Activated naive CD4-positive, alpha-beta T cell treated with anti-CD3 and anti-CD28 coated beads, Interleukin-2, amount 50 U/mL, for 24 hours (primary cell): ENCODE results near the gene TRIL.

Experiments used
- H3K27ac Mint-ChIP-seq: one replicate; pipeline ENCODE4 v1.8.0; 2021; ENCODE audit warnings: mild to moderate bottlenecking, mixed read lengths
- H3K27me3 Mint-ChIP-seq: one replicate; pipeline ENCODE4 v1.8.0; 2021; ENCODE audit warnings: mixed read lengths
- H3K36me3 Mint-ChIP-seq: one replicate; pipeline ENCODE4 v1.8.0; 2021; ENCODE audit warnings: mixed read lengths
- H3K4me1 Mint-ChIP-seq: one replicate; pipeline ENCODE4 v1.8.0; 2021; ENCODE audit warnings: mixed read lengths
- H3K4me3 Mint-ChIP-seq: one replicate; pipeline ENCODE4 v1.8.0; 2021; ENCODE audit warnings: mild to moderate bottlenecking, mixed read lengths
- H3K9me3 Mint-ChIP-seq: one replicate; pipeline ENCODE4 v1.8.0; 2021; ENCODE audit warnings: mixed read lengths

TRIL gene

DNA sequence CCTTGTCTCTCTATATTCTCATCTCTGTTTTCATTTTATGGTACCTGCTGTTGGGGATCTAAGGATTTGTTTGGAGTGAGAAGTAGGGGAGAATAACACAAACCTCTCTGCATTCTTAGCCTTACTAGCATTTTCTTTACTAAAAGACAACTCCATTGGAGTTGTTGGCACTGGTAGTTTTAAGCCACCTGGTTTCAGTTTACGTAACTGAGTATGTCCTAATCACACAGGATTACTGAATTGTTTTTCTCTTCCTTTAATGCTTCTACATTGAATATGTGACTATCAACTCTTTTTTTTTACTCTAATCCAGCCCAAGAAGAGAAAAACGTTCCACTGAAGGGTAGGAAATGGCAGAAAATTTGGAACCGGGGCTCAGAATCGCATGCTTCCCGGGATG lies 30.0 kb upstream of the TRIL start:
- peaks cover 8% of the 10 kb centered on the region for H3K27me3 Mint-ChIP-seq
- H3K9me3 Mint-ChIP-seq: no peaks in the 10 kb centered on the region
- no peak overlapping the region for H3K4me3 Mint-ChIP-seq

DNA sequence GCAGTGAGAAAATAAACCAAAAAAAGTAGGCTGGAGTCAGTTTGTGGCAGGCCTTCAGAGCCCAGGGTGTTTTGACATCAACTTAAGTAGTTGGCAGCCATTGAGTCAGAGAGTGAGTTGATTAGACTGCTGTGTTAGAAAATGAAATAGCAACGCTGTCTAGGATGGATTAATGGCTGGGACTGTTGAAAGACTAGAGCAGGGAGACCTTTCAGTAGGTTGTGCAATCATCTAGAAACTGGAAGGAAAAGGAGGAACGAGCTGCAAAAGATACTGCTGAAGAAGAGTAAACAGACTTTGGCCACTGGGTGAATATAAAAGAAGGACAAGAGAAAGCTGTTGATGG lies 28.6 kb upstream of the TRIL start:
- Mint-ChIP-seq H3K9me3 (no peaks in the 10 kb centered on the region), H3K4me1 (no peaks in the 10 kb centered on the region), H3K27ac (no peak overlapping the region), H3K36me3 (no peaks in the 10 kb centered on the region), H3K27me3 (peaks cover 8% of the 10 kb centered on the region), H3K4me3 (no peak overlapping the region)

More for the DNA sequence above, 30.0 kb upstream of the TRIL start:
- Mint-ChIP-seq H3K27ac (no peak overlapping the region), H3K36me3 (no peaks in the 10 kb centered on the region), H3K4me1 (no peaks in the 10 kb centered on the region)

DNA sequence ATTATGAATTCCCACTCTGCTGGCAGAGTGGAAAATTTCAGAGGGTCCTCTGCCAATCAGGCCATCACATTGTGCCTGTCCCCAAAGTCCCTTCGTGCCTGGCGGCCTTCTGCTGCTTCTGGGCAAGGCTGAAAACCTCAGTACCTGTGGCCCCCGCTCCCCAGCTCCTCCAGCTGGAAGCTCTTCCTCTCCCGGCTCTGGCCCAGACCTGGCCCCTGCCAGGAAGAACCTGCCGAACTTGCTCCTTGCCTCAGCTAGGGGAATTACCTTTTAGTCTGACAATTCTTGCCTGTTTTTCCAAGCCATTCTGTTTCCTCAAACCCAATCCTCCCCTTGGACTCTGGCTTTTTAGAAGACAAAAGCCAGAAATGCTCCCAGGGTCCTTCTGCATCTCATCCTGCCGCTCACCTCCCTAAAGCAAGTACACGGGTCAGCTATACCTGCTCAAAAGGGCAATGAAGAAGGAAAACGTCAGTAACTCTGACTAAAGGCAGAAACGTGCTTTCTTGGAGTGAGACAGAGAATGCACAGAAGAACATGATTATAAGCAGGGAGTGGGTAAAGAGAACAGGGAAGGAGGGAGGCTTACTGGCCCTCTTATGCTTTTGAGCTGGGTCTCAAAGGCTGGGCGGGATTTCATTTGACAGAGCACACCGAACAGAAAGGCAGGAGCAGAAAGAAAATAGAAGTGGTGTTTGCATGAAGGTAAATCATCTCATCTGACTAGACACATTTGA lies 28.1 kb upstream of the TRIL start:
- no peaks in the 10 kb centered on the region for H3K4me1 Mint-ChIP-seq
- H3K27me3 Mint-ChIP-seq: peaks cover 8% of the 10 kb centered on the region
- H3K36me3 Mint-ChIP-seq: no peaks in the 10 kb centered on the region
- no peak overlapping the region for H3K27ac Mint-ChIP-seq
- no peak overlapping the region for H3K4me3 Mint-ChIP-seq
- H3K9me3 Mint-ChIP-seq: no peaks in the 10 kb centered on the region

DNA sequence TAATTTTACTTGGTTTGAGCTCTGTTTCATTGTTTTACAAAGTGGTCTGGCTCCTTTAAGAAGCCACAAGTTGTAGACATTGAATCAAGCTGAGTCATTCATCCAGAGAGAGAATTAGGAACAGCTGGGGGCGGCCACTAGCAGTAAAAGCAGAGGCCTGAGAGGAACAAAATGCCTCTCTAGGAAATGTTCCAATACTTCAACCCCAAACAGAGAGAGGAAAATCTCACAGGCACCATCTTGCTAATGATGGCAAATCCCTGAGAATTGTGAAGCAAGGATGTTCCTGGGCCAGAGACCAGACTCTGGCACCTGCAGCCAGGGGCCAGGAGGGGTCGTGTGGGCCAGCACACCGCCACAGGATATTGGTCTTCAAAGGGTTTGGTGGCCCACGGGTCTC lies 26.5 kb upstream of the TRIL start:
- H3K27me3 Mint-ChIP-seq: peaks cover 9% of the 10 kb centered on the region
- no peaks in the 10 kb centered on the region for H3K4me1 Mint-ChIP-seq
- H3K27ac Mint-ChIP-seq: no peak overlapping the region
- H3K36me3 Mint-ChIP-seq: no peaks in the 10 kb centered on the region
- H3K9me3 Mint-ChIP-seq: no peaks in the 10 kb centered on the region
- H3K4me3 Mint-ChIP-seq: no peak overlapping the region

DNA sequence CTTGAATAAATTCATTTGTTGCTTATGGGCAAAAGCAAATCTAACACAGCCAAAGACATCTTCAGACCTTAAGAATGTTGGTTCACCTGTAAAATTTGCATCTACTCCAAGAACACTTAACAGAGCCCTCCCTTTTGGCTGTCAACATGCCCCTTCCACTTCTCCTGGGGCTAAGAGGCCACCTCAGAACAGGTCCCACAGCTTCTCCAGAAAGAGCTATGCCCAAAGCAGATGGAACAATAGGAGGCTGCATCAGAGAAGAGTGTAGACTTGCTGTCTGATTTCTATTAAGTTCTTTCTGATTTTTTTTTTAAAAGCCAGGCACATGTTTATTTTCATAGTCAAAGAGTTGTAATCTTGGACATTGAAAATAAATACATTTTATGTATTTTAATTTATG lies 26.1 kb upstream of the TRIL start:
- H3K4me3 Mint-ChIP-seq: no peak overlapping the region
- H3K27ac Mint-ChIP-seq: no peak overlapping the region
- H3K27me3 Mint-ChIP-seq: peaks cover 9% of the 10 kb centered on the region
- H3K4me1 Mint-ChIP-seq: no peaks in the 10 kb centered on the region
- H3K36me3 Mint-ChIP-seq: no peaks in the 10 kb centered on the region
- no peaks in the 10 kb centered on the region for H3K9me3 Mint-ChIP-seq

DNA sequence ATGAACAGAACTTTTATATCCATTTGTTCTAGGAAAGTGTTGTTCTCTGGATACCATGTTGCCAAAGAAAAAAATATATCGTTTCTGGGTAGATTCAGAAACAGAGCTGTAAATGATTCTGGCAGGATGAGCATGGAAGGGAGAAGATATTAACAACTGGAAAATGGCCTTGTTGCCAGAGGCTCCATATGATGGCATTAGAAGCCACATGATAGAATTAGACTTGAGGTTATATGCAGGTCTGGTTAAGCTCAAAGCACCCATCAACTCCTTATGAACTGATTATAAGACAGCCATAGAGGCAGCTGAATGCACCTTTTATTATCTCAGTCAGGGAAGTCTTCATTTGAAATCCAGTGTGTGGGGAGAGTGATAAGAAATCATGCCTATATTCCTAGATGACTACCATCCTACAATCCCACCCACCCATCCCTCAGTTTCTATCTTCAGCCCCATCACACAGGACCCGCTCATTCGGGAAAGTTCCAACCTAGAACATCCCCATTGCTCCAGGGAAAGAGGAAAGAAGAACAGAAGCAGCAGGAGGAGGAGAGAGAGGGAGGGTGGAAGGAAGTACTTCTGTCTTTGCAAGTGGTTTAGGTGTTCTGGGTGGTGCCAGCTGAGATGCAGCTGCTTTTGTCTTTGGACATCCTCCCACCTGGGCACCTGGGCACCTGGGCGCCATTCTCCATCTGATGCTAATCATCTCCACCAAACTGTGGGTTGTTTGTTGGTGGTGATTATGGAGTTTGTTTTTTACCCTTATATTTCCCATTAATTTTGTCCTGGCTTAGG lies 25.5 kb upstream of the TRIL start:
- Mint-ChIP-seq H3K9me3 (no peaks in the 10 kb centered on the region), H3K4me3 (no peak overlapping the region), H3K27ac (no peak overlapping the region)

DNA sequence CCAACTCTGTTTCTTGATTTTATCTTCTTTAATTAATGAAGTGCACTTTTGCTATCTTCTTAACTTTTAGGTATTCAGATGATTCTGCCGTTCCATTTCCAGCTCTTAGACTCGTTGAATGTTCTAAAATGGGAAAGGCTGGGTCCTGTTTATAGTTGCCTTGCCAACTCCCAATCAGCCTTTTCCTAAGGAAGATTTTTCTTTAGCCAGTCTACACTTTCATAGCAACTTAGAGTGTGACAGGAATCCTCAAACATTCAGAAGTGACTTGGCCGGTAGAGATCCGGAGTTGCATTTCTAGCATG lies 23.0 kb upstream of the TRIL start:
- Mint-ChIP-seq H3K4me1 (no peaks in the 10 kb centered on the region), H3K27me3 (peaks cover 5% of the 10 kb centered on the region), H3K4me3 (no peak overlapping the region), H3K27ac (no peak overlapping the region), H3K9me3 (no peaks in the 10 kb centered on the region), H3K36me3 (no peaks in the 10 kb centered on the region)

More for the DNA sequence above, 25.5 kb upstream of the TRIL start:
- no peaks in the 10 kb centered on the region for H3K36me3 Mint-ChIP-seq
- no peaks in the 10 kb centered on the region for H3K4me1 Mint-ChIP-seq
- H3K27me3 Mint-ChIP-seq: peaks cover 5% of the 10 kb centered on the region

DNA sequence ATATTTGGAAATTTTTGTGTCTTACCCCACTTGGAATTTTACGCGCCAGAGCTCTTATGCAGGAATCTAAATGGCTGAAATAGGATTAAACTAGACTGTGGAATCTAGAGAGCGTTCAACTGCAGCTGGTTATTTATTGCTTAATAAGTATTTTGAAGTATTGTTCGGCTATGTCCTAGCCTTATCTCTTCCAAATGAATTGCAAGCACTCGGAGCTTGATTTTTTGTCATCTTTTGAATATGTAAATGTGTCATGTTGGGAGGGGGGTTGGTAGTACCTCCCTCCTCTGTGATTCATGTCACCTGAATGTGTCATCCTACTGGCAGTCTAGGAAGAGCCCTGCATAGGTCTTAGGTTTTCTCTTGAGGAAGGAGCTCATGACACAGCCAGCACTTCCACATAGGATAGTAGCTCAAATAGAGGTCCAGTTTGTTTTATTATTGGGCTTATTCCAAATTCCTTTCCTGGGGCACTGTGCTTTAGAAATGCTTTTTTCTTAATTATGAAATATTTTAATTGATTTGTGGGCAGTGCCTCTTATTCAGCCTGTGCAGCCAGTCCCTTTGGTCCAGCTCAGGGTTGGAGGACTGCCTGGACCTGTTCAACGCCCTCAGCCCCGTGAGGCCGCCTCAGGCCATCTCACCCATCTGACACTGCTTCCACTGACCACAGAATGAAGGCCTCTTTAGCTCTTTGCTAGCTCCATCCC lies 22.5 kb upstream of the TRIL start:
- Mint-ChIP-seq H3K27ac (no peak overlapping the region), H3K4me1 (no peaks in the 10 kb centered on the region), H3K27me3 (peaks cover 5% of the 10 kb centered on the region), H3K36me3 (no peaks in the 10 kb centered on the region), H3K4me3 (no peak overlapping the region), H3K9me3 (no peaks in the 10 kb centered on the region)

DNA sequence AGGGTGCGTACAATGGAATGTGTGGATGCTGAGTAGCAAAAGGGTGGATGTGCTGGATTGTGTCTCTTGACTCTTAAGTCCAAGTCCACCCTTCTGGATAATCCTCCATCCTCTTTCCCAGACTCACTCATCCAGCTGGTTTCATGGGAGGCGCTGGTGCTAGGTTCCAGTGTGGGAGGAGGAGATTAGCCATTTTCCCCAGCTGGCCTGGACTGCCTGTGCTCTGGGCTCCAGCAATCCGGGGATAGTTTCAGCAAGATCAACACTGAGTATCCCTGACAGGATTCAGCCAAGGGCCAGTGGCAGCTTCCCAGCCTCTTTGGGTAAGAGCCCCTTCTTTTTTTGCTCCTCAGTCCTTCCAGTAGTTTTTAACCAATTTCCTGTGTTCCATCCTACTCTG lies 21.6 kb upstream of the TRIL start:
- Mint-ChIP-seq H3K36me3 (no peaks in the 10 kb centered on the region), H3K9me3 (no peaks in the 10 kb centered on the region), H3K4me3 (no peak overlapping the region), H3K4me1 (no peaks in the 10 kb centered on the region), H3K27me3 (peaks cover 7% of the 10 kb centered on the region), H3K27ac (no peak overlapping the region)

DNA sequence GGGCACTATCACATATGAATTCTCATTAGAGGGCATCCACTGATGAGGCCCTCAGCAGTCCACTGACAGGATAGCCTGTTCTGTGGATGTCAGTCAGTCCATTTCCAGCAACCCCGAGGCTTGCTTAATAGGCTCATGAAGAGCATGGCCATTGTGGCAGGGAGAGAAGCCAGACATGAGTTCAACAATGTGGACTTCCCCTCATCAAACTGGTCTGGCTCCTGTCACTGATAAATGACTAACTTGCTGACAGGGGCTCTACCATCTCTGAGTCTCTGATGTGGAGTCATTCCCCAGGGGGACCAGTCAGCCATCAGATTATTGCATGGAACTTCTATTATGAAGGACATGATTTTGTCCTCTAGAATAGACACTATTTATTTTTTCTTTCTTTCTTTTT lies 19.8 kb upstream of the TRIL start:
- peaks cover 7% of the 10 kb centered on the region for H3K27me3 Mint-ChIP-seq
- H3K36me3 Mint-ChIP-seq: no peaks in the 10 kb centered on the region
- peaks cover 12% of the 10 kb centered on the region for H3K9me3 Mint-ChIP-seq
- no peak overlapping the region for H3K4me3 Mint-ChIP-seq
- no peak overlapping the region for H3K27ac Mint-ChIP-seq
- H3K4me1 Mint-ChIP-seq: no peaks in the 10 kb centered on the region

DNA sequence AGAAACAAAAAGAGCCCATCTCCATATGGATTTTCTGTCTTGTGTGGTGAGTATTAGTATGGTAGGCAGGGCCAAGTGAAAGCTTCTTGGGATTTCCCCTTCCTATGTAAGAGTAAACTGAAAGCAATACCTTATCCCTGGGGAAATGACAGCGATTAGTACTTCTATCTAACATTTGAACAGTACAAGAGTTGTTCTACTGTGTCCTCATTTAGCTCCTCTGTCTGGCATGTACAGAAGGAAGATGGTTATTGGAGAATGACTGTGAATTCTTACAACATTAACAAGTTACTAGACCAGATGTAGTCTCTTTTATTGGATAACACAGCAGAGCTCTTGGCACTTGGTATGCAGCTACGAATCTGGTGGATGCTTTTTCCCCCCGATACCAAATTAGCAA lies 17.9 kb upstream of the TRIL start:
- peaks cover 6% of the 10 kb centered on the region for H3K27me3 Mint-ChIP-seq
- H3K9me3 Mint-ChIP-seq: peaks cover 19% of the 10 kb centered on the region
- H3K4me3 Mint-ChIP-seq: no peak overlapping the region
- H3K27ac Mint-ChIP-seq: no peak overlapping the region
- no peaks in the 10 kb centered on the region for H3K4me1 Mint-ChIP-seq
- no peaks in the 10 kb centered on the region for H3K36me3 Mint-ChIP-seq

DNA sequence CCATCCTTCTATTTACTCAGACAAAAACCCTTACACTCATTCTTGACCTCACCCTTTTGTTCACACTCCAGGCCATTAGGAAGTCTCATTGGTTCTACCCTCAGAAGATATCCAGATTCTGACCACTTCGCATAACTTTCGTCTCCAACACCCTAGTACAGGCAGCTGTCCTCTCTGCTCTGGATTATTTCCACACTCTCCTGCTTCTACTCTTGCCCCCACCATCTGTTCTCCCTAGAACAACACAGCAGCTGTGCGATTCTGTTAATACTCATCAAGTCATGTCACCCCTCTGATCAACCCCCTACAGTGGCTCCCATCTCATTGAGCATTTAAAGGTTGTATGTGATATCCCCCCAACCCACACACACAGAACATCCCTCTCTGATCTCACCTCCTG lies 15.5 kb upstream of the TRIL start:
- Mint-ChIP-seq H3K4me1 (no peaks in the 10 kb centered on the region), H3K27me3 (peaks cover 3% of the 10 kb centered on the region), H3K27ac (no peak overlapping the region), H3K4me3 (no peak overlapping the region), H3K9me3 (peaks cover 19% of the 10 kb centered on the region), H3K36me3 (no peaks in the 10 kb centered on the region)

DNA sequence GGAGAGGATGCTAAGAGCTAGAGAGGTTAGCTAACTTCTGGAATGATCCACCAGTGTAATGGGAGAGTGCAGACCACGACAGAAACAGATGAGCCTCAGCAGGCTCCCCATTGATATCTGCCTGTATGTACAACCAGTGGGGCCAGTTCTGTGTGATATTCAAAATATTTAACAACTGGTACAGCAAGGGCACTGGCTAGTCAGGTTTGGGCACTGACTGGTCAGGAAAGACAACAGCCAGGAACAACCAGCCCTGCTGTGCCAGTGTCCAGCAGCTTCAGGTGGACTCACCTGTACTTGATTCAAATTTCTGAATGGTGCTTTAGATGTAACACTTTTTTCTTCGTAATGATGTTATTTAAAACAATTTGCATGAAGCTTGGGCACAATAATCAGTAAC lies 5.9 kb upstream of the TRIL start:
- no peaks in the 10 kb centered on the region for H3K36me3 Mint-ChIP-seq
- no peaks in the 10 kb centered on the region for H3K4me1 Mint-ChIP-seq
- H3K27ac Mint-ChIP-seq: no peak overlapping the region
- H3K4me3 Mint-ChIP-seq: no peak overlapping the region
- peaks cover 10% of the 10 kb centered on the region for H3K27me3 Mint-ChIP-seq
- no peaks in the 10 kb centered on the region for H3K9me3 Mint-ChIP-seq

DNA sequence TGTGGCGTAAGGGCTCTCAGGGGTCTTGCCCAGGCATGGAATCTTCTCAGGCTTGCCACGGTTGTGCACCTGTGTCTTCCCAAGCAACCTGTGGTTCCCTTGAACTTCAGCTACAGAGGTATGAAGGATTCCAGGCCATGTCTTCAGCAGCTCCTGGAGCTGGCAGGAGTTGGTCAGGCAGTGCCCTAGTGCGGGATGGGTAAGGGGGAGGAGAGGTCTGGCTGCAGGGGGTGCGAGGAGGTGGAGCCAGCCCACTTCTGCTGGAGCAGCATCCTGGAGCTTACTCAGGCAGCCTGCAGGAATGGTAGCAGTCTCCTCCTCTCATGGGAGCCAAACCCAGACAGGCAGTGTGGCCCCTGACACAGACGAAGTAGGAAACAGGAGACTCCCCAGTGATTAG lies 3.8 kb upstream of the TRIL start:
- Mint-ChIP-seq H3K9me3 (no peaks in the 10 kb centered on the region), H3K4me3 (no peak overlapping the region), H3K4me1 (no peaks in the 10 kb centered on the region), H3K27me3 (peaks cover 15% of the 10 kb centered on the region), H3K36me3 (no peaks in the 10 kb centered on the region), H3K27ac (no peak overlapping the region)

DNA sequence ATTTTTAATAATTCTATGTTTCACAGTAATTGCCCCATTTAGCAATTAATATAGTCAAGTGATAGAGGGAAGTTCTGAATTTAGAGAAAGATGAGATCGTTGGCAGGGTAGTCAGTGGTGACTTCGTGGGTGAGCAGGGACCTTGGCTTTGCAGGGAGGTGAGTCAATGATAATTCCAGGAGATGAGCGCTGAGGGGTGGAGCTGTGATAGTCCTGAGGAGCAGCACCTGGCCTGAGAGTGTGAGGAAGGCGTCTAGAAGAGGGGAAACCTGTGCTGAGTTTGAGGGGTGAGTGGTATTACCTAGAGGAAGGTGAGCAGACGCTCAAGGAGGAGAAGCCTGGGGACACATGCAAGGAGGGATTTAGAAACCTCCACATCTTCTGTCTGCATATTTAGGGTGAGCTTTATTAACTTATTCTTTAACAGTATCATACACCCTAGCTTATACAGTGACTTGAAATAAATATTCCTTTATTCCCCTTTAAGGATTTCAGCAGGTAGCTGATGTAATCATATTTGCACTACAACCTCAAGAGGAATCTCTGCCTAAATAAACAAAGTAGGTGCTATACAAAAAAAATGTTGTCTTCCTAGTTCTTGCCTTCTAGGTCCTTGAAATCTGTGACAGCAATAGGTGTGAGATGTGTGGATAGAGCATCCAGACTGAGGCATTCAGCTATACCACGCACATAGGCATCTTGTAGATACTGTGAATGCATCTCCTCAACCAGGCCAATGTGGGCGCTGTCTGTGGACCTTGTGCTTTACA lies 2.1 kb upstream of the TRIL start:
- Mint-ChIP-seq H3K4me1 (no peaks in the 10 kb centered on the region), H3K27me3 (peaks cover 17% of the 10 kb centered on the region), H3K27ac (no peak overlapping the region)

DNA sequence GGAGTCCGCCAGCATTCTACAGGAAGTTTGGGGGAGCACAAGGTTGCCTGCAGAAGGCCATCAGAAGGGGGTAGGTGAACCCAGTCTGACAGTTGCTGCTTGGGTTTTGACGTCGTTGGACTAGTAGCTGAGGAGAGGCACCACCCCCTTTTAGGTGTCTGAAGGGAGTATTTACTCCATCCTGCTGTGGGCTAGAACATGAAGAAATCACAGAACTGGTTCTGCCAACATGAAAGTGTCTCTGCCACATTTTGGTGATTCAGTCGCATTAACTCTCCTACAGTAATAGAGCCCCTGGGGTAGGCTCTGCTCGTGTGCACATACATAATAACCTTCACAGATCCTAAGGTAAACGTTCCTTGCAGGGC lies 834 bp upstream of the TRIL start:
- Mint-ChIP-seq H3K4me3 (no peak overlapping the region), H3K27ac (no peak overlapping the region), H3K27me3 (peaks cover 28% of the 10 kb centered on the region)

More for the DNA sequence above, 2.1 kb upstream of the TRIL start:
- Mint-ChIP-seq H3K4me3 (no peak overlapping the region), H3K36me3 (no peaks in the 10 kb centered on the region), H3K9me3 (no peaks in the 10 kb centered on the region)

More for the DNA sequence above, 834 bp upstream of the TRIL start:
- H3K36me3 Mint-ChIP-seq: no peaks in the 10 kb centered on the region
- H3K9me3 Mint-ChIP-seq: no peaks in the 10 kb centered on the region
- H3K4me1 Mint-ChIP-seq: no peaks in the 10 kb centered on the region
